ENCODE results near the gene KATNAL2. TPM values are rescaled to one million over a fixed set of nuclear protein-coding genes. Genes with fewer than 3 reads are reported as not detected.

The KATNAL2 gene
- total and polyA plus RNA-seq, 10 of the 15 experiments (the other 5 are each of a cell fraction or from before 2014, with no cell fraction given): 0.20 to 2.4 (median 1.7) TPM

DNA sequence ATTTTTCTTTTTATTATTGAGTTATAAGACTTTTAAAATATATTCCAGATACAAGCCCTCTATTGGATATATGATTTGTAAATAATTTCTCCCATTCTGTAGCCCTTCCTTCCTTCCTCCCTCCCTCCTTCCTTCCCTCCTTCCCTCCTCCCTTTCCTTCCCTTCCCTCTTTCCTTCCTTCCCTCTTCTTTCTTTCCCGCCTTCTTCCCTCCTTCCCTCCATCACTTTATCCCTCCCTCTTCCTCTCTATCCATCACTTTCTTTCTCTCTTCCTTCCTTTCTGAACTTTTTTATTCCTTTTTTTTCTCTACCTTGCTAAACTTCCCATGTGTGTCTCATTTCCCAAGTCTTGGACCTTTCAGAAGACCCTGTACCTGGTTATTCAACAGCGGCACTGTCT is 163.5 kb downstream of the KATNAL2 start:
- SMC1A ChIA-PET (ENCODE audit: uncharacterized antibody, unreplicated experiment): no interaction called here
- Histone ChIP-seq H3K4me2 (ENCODE audit: control insufficient read depth, insufficient read depth) (no peak overlapping the region), H3K27ac (ENCODE audit: control insufficient read depth, insufficient read depth) (no peak overlapping the region), H3K9ac (ENCODE audit: control insufficient read depth, insufficient read depth, low read length) (no peak overlapping the region), H3K27me3 (replicated peaks in 1 of 2; ENCODE audit: control insufficient read depth in 2 of 2, insufficient read depth in 2 of 2, low read length in 1 of 2) (no peaks in the 10 kb centered on the region; a peak in 1 of 4 replicates), H3K36me3 (ENCODE audit: control insufficient read depth in 2 of 2, insufficient read depth in 2 of 2, low read length in 1 of 2) (no peaks in the 10 kb centered on the region), H2AFZ (ENCODE audit: control insufficient read depth, low read depth, low read length) (no peak overlapping the region), H3K4me3 (no peak overlapping the region), H3K4me1 (ENCODE audit: control insufficient read depth, insufficient read depth, low read length) (no peaks in the 10 kb centered on the region), H3K79me2 (ENCODE audit: control insufficient read depth, insufficient read depth, low read length) (no peaks in the 10 kb centered on the region), H3K9me3 (replicated peaks; ENCODE audit: control insufficient read depth, insufficient read depth, low read length) (no peaks in the 10 kb centered on the region), H4K20me1 (ENCODE audit: control insufficient read depth, insufficient read depth) (no peaks in the 10 kb centered on the region)
- POLR2A ChIA-PET: no interaction called here
- ATAC-seq: no peak
- WGBS (ENCODE audit: insufficient coverage, insufficient replicate concordance, low lambda C conversion rate, missing lambda C conversion rate): 78% methylated on average over 2 of the region's 2 CpGs
- no peak for FAIRE-seq
- RAD21 ChIA-PET (ENCODE audit: unreplicated experiment): no interaction called here
- no peak for DNase-seq (ENCODE audit: low read depth, low spot score)
- BruUV-seq (replicated peaks): no TSS peak
- in situ Hi-C loops (cut with MboI) (no loop called here), intact Hi-C loops (cut with micrococcal nuclease; ENCODE audit: unreplicated experiment) (no loop called here)
- CTCF ChIA-PET: no interaction called here
- TF ChIP-seq KDM1A (IDR thresholded peaks at IDR 0.05; ENCODE audit: borderline replicate concordance) (no peak), NR2C2 (IDR thresholded peaks at IDR 0.05; ENCODE audit: borderline replicate concordance, control insufficient read depth, insufficient read length, low read depth) (no peak), TCF12 (IDR thresholded peaks at IDR 0.05; ENCODE audit: low read depth, low read length) (no peak), NR2C1 (IDR thresholded peaks at IDR 0.05) (no peak), PAX5 (IDR thresholded peaks at IDR 0.05; ENCODE audit: borderline replicate concordance, low read depth, low read length) (no peak), EP300 (IDR thresholded peaks at IDR 0.05; ENCODE audit: borderline replicate concordance in 1 of 2, control insufficient read depth in 1 of 2, low read depth in 2 of 2, low read length in 2 of 2) (no peak), PAX8 (IDR thresholded peaks at IDR 0.05) (no peak), ASH2L (IDR thresholded peaks at IDR 0.05; ENCODE audit: borderline replicate concordance, low read depth) (no peak), RAD21 (IDR thresholded peaks at IDR 0.05; ENCODE audit: insufficient read depth, low read depth, low read length) (no peak), TCF3 (IDR thresholded peaks at IDR 0.05; ENCODE audit: borderline replicate concordance, insufficient read depth, low read depth, low read length) (no peak), NFYB (IDR thresholded peaks at IDR 0.05; ENCODE audit: insufficient read depth, low read depth, low read length) (no peak)
- TF ChIP-seq, protein P1, sequence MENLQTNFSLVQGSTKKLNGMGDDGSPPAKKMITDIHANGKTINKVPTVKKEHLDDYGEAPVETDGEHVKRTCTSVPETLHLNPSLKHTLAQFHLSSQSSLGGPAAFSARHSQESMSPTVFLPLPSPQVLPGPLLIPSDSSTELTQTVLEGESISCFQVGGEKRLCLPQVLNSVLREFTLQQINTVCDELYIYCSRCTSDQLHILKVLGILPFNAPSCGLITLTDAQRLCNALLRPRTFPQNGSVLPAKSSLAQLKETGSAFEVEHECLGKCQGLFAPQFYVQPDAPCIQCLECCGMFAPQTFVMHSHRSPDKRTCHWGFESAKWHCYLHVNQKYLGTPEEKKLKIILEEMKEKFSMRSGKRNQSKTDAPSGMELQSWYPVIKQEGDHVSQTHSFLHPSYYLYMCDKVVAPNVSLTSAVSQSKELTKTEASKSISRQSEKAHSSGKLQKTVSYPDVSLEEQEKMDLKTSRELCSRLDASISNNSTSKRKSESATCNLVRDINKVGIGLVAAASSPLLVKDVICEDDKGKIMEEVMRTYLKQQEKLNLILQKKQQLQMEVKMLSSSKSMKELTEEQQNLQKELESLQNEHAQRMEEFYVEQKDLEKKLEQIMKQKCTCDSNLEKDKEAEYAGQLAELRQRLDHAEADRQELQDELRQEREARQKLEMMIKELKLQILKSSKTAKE (IDR thresholded peaks at IDR 0.05; ENCODE audit: low read depth, poor library complexity, severe bottlenecking): no peak
- TF ChIP-seq, protein P2, sequence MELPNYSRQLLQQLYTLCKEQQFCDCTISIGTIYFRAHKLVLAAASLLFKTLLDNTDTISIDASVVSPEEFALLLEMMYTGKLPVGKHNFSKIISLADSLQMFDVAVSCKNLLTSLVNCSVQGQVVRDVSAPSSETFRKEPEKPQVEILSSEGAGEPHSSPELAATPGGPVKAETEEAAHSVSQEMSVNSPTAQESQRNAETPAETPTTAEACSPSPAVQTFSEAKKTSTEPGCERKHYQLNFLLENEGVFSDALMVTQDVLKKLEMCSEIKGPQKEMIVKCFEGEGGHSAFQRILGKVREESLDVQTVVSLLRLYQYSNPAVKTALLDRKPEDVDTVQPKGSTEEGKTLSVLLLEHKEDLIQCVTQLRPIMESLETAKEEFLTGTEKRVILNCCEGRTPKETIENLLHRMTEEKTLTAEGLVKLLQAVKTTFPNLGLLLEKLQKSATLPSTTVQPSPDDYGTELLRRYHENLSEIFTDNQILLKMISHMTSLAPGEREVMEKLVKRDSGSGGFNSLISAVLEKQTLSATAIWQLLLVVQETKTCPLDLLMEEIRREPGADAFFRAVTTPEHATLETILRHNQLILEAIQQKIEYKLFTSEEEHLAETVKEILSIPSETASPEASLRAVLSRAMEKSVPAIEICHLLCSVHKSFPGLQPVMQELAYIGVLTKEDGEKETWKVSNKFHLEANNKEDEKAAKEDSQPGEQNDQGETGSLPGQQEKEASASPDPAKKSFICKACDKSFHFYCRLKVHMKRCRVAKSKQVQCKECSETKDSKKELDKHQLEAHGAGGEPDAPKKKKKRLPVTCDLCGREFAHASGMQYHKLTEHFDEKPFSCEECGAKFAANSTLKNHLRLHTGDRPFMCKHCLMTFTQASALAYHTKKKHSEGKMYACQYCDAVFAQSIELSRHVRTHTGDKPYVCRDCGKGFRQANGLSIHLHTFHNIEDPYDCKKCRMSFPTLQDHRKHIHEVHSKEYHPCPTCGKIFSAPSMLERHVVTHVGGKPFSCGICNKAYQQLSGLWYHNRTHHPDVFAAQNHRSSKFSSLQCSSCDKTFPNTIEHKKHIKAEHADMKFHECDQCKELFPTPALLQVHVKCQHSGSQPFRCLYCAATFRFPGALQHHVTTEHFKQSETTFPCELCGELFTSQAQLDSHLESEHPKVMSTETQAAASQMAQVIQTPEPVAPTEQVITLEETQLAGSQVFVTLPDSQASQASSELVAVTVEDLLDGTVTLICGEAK (IDR thresholded peaks at IDR 0.05; ENCODE audit: borderline replicate concordance): no peak
- TF ChIP-seq, protein P3, sequence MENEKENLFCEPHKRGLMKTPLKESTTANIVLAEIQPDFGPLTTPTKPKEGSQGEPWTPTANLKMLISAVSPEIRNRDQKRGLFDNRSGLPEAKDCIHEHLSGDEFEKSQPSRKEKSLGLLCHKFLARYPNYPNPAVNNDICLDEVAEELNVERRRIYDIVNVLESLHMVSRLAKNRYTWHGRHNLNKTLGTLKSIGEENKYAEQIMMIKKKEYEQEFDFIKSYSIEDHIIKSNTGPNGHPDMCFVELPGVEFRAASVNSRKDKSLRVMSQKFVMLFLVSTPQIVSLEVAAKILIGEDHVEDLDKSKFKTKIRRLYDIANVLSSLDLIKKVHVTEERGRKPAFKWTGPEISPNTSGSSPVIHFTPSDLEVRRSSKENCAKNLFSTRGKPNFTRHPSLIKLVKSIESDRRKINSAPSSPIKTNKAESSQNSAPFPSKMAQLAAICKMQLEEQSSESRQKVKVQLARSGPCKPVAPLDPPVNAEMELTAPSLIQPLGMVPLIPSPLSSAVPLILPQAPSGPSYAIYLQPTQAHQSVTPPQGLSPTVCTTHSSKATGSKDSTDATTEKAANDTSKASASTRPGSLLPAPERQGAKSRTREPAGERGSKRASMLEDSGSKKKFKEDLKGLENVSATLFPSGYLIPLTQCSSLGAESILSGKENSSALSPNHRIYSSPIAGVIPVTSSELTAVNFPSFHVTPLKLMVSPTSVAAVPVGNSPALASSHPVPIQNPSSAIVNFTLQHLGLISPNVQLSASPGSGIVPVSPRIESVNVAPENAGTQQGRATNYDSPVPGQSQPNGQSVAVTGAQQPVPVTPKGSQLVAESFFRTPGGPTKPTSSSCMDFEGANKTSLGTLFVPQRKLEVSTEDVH (IDR thresholded peaks at IDR 0.05; ENCODE audit: low read depth, partially characterized antibody): no peak
- TF ChIP-seq, protein P4, sequence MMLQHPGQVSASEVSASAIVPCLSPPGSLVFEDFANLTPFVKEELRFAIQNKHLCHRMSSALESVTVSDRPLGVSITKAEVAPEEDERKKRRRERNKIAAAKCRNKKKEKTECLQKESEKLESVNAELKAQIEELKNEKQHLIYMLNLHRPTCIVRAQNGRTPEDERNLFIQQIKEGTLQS (IDR thresholded peaks at IDR 0.05; ENCODE audit: borderline replicate concordance, extremely low read depth, low read depth, low read length): no peak
